ENCODE data around the gene ADCYAP1R1.

GRCh38 chr7:31079126-31079823 is 27.2 kb downstream of the ADCYAP1R1 start:
- no peak for TF ChIP-seq CTCF (IDR thresholded peaks at IDR 0.05)
- TF ChIP-seq POLR2AphosphoS5 (IDR thresholded peaks at IDR 0.05; ENCODE audit: insufficient read depth in 1 of 2, low read depth in 1 of 2) = no peak
- TF ChIP-seq POLR2A (IDR thresholded peaks at IDR 0.05) = no peak
